HEK293T (cell line): ENCODE measurements around the gene TBC1D10B.

Experiments
- ARNT ChIP-seq: fragments of 450-650 bp; IDR thresholded peaks from 2 replicates; pipeline ENCODE4 v1.6.1; 2017; ENCODE audit warnings: mild to moderate bottlenecking
- CTBP1 ChIP-seq: fragments of 450-650 bp; IDR thresholded peaks from 2 replicates; pipeline ENCODE4 v1.6.1; 2016; ENCODE audit warnings: borderline replicate concordance
- ELF4 ChIP-seq: fragments of 450-650 bp; IDR thresholded peaks from 2 replicates; pipeline ENCODE4 v1.6.1; 2017; ENCODE audit warnings: antibody characterized with exemption
- FOXK2 ChIP-seq: fragments of 450-650 bp; IDR thresholded peaks from 2 replicates; pipeline ENCODE4 v1.6.1; 2016; ENCODE audit warnings: mild to moderate bottlenecking
- FOXM1 ChIP-seq: fragments of 450-650 bp; IDR thresholded peaks from 2 replicates; pipeline ENCODE4 v1.6.1; 2017; ENCODE audit warnings: mild to moderate bottlenecking, borderline replicate concordance
- L3MBTL2 ChIP-seq: fragments of 450-650 bp; conservative IDR thresholded peaks from 2 replicates; pipeline ENCODE4 v1.6.1; 2016; ENCODE audit warnings: mild to moderate bottlenecking
- LEF1 ChIP-seq: fragments of 450-650 bp; IDR thresholded peaks from 2 replicates; pipeline ENCODE4 v1.6.1; 2017; ENCODE audit warnings: mild to moderate bottlenecking, borderline replicate concordance
- NFRKB ChIP-seq: fragments of 450-650 bp; IDR thresholded peaks from 2 replicates; pipeline ENCODE4 v1.6.1; 2016; ENCODE audit warnings: mild to moderate bottlenecking, moderate library complexity
- SP1 ChIP-seq: fragments of 450-650 bp; IDR thresholded peaks from 2 replicates; pipeline ENCODE4 v1.6.1; 2017
- SUZ12 ChIP-seq: fragments of 450-650 bp; IDR thresholded peaks from 2 replicates; pipeline ENCODE4 v1.6.1; 2016; ENCODE audit warnings: mild to moderate bottlenecking
- TARDBP ChIP-seq: fragments of 450-650 bp; IDR thresholded peaks from 2 replicates; pipeline ENCODE4 v1.6.1; 2016
- ZNF384 ChIP-seq: fragments of 450-650 bp; IDR thresholded peaks from 2 replicates; pipeline ENCODE4 v1.6.1; 2016

GRCh38 chr16:30357715-30358576 is 12.3 kb downstream of the TBC1D10B start:
- TF ChIP-seq ARNT (no peak), FOXK2 (no peak), CTBP1 (no peak), ELF4 (no peak), SP1 (no peak), FOXM1 (no peak), TARDBP (no peak), LEF1 (no peak), L3MBTL2 (no peak), NFRKB (no peak), ZNF384 (no peak), SUZ12 (no peak)
